Tibial nerve (tissue), 4 donors: Measurements from ENCODE around the gene PRRG4.

Experiments used
- EP300 ChIP-seq, 2 donors: sonication (generic); formaldehyde crosslinking; IDR thresholded peaks; one replicate each; pipeline ENCODE4 v1.6.1; 2017; ENCODE audit warnings: antibody characterized with exemption in 2 of 2, mild to moderate bottlenecking in 1 of 2
- POLR2A ChIP-seq, 2 donors: fragments of 450-650 bp; IDR thresholded peaks; one replicate each; pipeline ENCODE4 v1.6.1; 2017; ENCODE audit warnings: antibody characterized with exemption in 2 of 2, mild to moderate bottlenecking in 2 of 2, moderate library complexity in 2 of 2
- TF ChIP-seq, protein P1 (sequence below), 5 experiments: fragments of 200-600 bp in 3 of 5; fragments of 450-650 bp in 2 of 5; sonication (generic) in 3 of 5; IDR thresholded peaks; one replicate each; pipeline ENCODE4 v1.5.1; 2016 to 2019; ENCODE audit warnings: antibody characterized with exemption in 5 of 5, mild to moderate bottlenecking in 3 of 5, moderate library complexity in 2 of 5

DNA sequence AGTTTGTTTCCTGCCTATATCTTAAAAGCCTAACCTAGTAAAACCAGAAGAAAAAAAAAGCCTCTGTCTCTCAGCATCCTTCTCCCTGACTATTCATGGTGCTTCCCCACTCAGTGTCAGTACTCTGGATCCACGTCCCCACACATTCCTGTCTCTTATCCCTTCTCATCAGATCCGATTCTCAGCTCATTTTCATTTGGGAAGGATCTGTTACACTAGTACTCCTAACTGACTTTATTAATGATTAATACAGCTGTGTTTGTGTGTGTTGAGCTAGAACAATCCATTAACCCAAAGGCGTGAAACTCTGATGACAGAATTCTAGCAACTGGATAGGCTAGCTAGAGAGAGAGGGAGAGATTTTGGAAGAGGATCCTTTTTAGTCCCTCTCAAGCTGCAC lies 1.5 kb downstream of the PRRG4 start:
- TF ChIP-seq POLR2A (IDR thresholded peaks at IDR 0.05), result no peak
- TF ChIP-seq, protein P1, sequence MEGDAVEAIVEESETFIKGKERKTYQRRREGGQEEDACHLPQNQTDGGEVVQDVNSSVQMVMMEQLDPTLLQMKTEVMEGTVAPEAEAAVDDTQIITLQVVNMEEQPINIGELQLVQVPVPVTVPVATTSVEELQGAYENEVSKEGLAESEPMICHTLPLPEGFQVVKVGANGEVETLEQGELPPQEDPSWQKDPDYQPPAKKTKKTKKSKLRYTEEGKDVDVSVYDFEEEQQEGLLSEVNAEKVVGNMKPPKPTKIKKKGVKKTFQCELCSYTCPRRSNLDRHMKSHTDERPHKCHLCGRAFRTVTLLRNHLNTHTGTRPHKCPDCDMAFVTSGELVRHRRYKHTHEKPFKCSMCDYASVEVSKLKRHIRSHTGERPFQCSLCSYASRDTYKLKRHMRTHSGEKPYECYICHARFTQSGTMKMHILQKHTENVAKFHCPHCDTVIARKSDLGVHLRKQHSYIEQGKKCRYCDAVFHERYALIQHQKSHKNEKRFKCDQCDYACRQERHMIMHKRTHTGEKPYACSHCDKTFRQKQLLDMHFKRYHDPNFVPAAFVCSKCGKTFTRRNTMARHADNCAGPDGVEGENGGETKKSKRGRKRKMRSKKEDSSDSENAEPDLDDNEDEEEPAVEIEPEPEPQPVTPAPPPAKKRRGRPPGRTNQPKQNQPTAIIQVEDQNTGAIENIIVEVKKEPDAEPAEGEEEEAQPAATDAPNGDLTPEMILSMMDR (IDR thresholded peaks at IDR 0.05), result no peak
- TF ChIP-seq EP300 (IDR thresholded peaks at IDR 0.05), result no peak
